GM10266 (cell line): ENCODE data around the gene MSLN.

ENCODE experiments used
- DNase-seq: peaks from one replicate; pipeline ENCODE4 v3.0.0; 2012; ENCODE audit errors: extremely low spot score
- TF ChIP-seq, protein P1 (sequence below): IDR thresholded peaks from 2 replicates; pipeline ENCODE4 v1.5.1; 2012; ENCODE audit warnings: mild to moderate bottlenecking, low read depth; ENCODE audit not compliant: control insufficient read depth, insufficient read depth; ENCODE audit errors: missing control alignments

MSLN gene

DNA sequence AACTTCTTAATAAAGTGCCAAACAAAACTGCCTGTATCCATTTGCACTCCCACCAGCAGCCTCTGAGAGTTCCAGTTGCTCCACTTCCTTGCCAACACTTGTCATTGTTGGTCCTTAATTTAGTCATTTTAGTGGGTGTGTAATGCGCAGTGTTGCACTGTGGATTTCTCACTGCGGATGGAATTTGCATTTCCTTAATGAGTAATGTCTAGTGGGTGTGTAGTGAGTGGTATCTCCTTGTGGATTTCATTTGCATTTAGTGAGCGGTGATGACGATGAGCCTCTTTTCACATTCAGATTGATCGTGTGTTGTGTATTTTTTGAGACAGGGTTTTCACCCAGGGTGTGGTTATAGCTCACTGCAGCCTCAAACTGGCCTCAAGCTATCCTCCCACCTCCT is 4.1 kb upstream of the MSLN start:
- TF ChIP-seq, protein P1, sequence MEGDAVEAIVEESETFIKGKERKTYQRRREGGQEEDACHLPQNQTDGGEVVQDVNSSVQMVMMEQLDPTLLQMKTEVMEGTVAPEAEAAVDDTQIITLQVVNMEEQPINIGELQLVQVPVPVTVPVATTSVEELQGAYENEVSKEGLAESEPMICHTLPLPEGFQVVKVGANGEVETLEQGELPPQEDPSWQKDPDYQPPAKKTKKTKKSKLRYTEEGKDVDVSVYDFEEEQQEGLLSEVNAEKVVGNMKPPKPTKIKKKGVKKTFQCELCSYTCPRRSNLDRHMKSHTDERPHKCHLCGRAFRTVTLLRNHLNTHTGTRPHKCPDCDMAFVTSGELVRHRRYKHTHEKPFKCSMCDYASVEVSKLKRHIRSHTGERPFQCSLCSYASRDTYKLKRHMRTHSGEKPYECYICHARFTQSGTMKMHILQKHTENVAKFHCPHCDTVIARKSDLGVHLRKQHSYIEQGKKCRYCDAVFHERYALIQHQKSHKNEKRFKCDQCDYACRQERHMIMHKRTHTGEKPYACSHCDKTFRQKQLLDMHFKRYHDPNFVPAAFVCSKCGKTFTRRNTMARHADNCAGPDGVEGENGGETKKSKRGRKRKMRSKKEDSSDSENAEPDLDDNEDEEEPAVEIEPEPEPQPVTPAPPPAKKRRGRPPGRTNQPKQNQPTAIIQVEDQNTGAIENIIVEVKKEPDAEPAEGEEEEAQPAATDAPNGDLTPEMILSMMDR, result no peak
- no peak for DNase-seq

DNA sequence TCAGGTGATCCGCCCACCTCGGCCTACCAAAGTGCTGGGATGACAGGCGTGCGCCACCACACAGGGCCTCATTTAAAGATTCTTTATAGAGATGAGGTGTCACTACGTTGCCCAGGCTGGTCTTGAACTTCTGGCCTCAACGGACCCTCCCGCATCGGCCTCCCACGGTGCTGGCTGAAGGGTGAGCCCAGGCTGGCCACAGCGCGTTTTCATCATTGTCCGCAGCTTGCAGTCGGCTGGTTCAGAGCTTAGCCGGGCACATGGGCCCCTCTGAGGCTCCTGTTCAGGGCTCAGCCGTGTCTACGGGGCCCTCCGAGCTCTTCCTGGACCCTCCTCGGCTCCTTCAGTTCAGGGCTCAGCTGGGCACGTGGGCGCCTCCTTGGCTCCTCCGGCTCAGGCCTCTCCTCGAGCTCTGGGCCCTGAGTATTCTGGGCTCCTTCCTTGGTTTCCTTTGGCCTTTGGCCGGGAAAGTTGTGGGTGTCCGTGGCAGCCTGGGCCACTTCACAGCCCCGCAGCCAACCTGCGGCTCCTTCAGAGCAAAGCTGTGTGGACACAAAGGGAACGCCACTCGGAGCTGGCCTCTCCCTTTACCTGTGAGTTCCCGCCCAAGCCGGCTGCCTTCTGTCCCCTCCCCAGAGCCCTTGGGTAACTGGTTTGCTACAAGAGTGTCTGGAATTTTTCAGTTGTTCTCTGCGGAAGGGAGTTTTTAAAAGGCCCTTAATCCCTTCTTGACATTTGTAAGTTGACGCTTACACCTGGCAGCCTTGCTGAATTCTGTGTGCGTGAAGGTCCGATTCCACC is 1.2 kb upstream of the MSLN start:
- DNase-seq, result no peak

DNA sequence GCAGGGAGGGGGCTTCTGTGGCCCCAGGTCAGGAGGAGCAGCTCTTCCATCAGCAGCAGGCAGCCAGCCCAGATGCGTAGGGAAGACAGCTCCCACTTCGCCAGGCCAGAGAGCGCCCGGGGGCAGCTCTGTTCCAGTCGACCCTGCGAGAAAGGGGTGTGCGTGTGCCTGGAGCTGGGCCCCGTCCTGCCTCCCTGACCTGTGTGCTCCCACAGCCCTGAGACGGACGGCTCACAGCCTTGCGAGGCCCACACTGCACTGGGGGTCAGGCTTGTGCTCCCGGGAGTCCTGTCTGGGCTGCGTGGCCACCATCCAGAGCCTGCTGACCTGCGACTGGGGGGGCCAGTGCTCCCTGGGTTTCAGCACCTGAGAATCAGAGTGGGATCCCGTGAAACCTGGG is 469 bp upstream of the MSLN start:
- TF ChIP-seq, protein P1, result no peak
- DNase-seq, result no peak

More for the DNA sequence above, 1.2 kb upstream of the MSLN start:
- TF ChIP-seq, protein P1, result no peak

DNA sequence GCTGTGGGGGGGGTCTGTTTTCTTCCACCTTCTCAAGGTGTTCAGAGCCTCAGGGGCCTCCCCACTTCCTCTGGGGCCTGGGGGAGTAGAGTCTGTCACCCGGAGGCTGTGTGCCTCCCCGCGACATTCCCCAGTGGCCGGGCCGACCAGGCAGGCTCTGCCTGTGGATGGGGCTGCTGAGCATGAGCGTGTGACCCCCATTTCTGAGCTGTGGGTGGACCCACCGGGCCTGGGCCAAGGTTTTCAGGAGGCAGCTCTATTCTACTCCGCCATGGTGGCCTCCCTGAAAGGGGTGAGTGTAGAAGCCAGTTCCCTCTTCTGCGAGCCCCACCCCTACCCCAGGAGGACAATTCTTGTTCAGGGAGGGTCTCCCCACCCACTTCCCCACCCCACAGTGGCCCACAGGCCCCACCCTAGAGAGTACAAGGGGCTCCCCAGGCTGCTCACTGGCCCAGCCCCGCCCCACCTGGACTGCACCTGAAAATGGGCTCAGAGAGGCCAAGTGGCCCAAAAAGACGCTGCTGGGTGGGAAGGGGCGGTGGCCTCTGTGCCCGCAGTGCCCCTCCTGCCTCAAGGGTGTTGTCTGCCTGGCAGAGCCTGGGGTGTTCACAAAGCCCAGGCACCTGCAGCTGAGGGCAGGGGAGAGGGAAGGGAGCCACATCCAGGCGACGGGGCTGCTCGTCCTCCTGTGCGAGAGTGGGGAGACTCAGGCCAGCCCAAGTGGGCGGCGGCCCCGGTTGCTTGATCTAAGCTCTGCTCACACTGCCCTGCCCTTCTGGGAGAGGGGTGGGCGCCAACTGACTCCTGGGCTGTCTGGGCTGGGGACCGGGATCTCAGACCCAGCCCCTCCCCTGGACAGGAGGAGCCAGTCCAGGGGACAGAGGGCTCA is 1.3 kb downstream of the MSLN start:
- no peak for DNase-seq
- TF ChIP-seq, protein P1, result no peak

DNA sequence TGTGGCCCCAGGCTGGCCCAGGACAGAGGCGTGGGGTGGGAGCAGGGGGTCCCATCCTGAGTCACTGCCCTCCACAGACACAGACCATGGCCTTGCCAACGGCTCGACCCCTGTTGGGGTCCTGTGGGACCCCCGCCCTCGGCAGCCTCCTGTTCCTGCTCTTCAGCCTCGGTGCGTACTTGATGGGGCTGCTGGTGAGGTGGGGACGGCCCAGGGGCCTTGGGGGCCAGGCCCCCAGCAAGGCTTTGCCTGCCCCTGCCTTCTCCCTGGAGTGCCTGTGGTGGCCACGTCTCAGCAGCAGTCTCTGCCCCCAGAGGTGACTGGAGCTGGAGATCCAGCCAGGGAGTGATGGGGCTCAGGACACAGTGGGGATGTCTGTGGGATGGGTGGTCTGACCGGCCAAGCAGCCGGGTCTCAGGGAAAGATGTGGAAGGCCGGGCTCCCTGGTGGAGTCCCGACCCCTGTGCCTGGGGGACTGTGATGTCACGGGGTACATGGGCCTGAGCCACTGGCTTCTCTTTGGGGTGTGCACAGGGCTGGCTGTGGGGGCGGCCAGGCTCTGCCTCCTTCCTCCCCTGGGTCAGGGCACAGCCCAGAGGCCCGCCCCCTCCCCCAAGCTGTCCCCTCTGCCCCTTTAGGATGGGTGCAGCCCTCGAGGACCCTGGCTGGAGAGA is 2.2 kb downstream of the MSLN start:
- TF ChIP-seq, protein P1, result no peak
- no peak for DNase-seq

DNA sequence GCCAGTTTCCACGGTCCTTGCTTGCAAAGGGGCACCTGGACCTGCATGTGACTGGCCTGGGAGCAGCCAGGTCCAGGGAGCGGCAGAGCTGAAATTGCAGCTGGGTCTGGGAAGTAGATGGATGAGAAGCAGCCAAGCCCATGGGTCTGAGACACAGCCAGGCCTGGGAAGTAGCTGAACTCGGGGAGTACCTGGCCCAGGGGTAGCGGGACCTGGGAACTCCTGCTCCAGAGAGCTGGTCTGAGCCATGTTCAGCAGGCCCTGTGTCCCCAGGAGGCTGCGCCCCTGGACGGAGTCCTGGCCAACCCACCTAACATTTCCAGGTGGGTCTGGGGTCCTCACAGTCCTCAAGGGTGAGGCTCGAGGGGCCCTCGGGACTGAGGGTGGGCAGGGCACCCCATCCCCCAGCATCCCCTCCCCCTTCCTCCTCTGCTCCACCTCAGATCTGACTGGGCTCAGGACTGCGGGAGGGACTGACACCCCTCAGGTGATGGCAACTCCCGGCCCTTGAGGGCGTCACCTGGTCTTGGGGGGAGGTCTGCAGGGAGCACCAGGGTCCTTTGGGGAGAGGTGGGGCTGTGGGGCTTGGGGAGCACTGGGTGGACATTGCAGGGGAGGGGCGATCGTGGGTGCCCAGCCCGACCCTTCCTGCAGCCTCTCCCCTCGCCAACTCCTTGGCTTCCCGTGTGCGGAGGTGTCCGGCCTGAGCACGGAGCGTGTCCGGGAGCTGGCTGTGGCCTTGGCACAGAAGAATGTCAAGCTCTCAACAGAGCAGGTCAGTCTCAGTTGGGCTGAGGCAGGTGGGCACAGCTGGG is 3.0 kb downstream of the MSLN start:
- TF ChIP-seq, protein P1, result no peak

More for the DNA sequence above, 3.0 kb downstream of the MSLN start:
- DNase-seq, result no peak
